GM10266 (cell line): Measurements from ENCODE around the gene LTA4H.

Experiments
- DNase-seq: peaks from one replicate; pipeline ENCODE4 v3.0.0; 2012; ENCODE audit errors: extremely low spot score
- CTCF ChIP-seq: IDR thresholded peaks from 2 replicates; pipeline ENCODE4 v1.5.1; 2012; ENCODE audit warnings: mild to moderate bottlenecking, low read depth; ENCODE audit not compliant: control insufficient read depth, insufficient read depth; ENCODE audit errors: missing control alignments

Gene LTA4H

GRCh38 chr12:96006727-96007126, 28.7 kb downstream of the LTA4H start:
- no peak for TF ChIP-seq CTCF

GRCh38 chr12:96000858-96001257, 34.5 kb downstream of the LTA4H start:
- no peak for DNase-seq
- no peak for TF ChIP-seq CTCF

More at GRCh38 chr12:96006727-96007126, 28.7 kb downstream of the LTA4H start:
- DNase-seq: no peak

- no peak for TF ChIP-seq CTCF
- DNase-seq: no peak
Measured at GRCh38 chr12:95999484-95999883, 35.9 kb downstream of the LTA4H start.

GRCh38 chr12:95998611-95999286, 36.6 kb downstream of the LTA4H start:
- DNase-seq: peak; percentile 77
- peak; percentile 76 for TF ChIP-seq CTCF

GRCh38 chr12:95997911-95998510, 37.4 kb downstream of the LTA4H start:
- DNase-seq: no peak
- no peak for TF ChIP-seq CTCF

- TF ChIP-seq CTCF: no peak
- no peak for DNase-seq
Measured at GRCh38 chr12:95997276-95997675, 38.1 kb downstream of the LTA4H start.

GRCh38 chr12:95996034-95996658, 39.2 kb downstream of the LTA4H start, which contains the start of gene HAL:
Gene HAL (minus strand): TSS chr12:95996344. CDS start chr12:95995910, 434 bp downstream.
- no peak for TF ChIP-seq CTCF
- DNase-seq: no peak
